ENCODE data around the gene MYL11. TPM values are rescaled to one million over a fixed set of nuclear protein-coding genes. Genes with fewer than 3 reads are reported as not detected.

MYL11 gene
- total RNA-seq, 1 donor from 2014 or later: 12,119 TPM

DNA sequence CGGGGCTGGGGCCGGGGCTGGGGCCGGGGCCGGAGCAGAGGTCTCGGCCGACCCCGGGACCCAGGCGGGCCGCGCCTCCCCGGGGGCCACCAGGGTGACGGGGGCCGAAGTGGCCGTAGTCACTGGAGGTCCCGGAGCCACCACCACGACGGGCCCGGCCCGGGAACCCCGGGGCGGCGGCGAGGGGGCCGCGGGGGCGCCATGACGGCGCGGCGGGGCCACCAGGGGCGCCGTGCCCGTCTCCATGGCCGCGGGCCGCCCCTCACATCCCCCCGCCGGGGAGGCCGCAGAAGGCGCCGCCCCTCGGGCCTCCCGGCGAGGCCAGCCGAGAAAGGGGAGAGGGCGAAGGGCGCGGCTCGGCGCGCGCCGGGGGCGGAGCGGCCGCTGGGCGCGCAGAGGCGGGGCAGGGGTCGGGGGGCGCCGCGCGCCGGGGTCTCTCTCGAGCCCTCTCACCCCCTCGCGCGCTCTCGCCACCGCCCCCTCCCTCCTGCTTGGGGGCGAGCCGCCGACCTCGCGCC is 4.6 kb upstream of the MYL11 start:
- Histone ChIP-seq H3K27ac (ENCODE audit: low read depth, low read length) (peak overlapping the region; percentile 100), H3K4me3 (ENCODE audit: low read length in 3 of 3) (peak overlapping the region; percentile 85 to 93 (median 88)), H3K36me3 (ENCODE audit: control insufficient read depth in 3 of 3, insufficient read depth in 3 of 3, low read length in 3 of 3) (peaks cover 5 to 6% (median 6%) of the 10 kb centered on the region in 3 donors), H3K9ac (ENCODE audit: low read depth in 1 of 3, low read length in 3 of 3) (peak overlapping the region in 2 of 3 donors; percentile 89 to 91), H3K9me3 (ENCODE audit: control insufficient read depth in 3 of 3, low read length in 3 of 3) (no peaks in the 10 kb centered on the region), H3K27me3 (ENCODE audit: control insufficient read depth in 3 of 3, insufficient read depth in 3 of 3, low read length in 3 of 3) (no peaks in the 10 kb centered on the region), H3K4me1 (ENCODE audit: control insufficient read depth in 3 of 3, insufficient read depth in 3 of 3, low read length in 3 of 3) (peaks cover 44 to 66% (median 51%) of the 10 kb centered on the region in 3 donors)

- H3K4me3 ChIP-seq (ENCODE audit: low read length in 3 of 3): peak within 1 kb of the TSS; percentile 85 to 93 (median 88)
- H3K9ac ChIP-seq (ENCODE audit: low read depth in 1 of 3, low read length in 3 of 3): peak within 1 kb of the TSS; percentile 88 to 91 (median 89)
- H3K4me1 ChIP-seq (ENCODE audit: control insufficient read depth in 3 of 3, insufficient read depth in 3 of 3, low read length in 3 of 3): peaks cover 38 to 60% (median 48%) of the 10 kb centered on the region in 3 donors
- peak within 1 kb of the TSS; percentile 100 for H3K27ac ChIP-seq (ENCODE audit: low read depth, low read length)
- peaks cover under 1 to 5% (median under 1%) of the 10 kb centered on the region in 3 donors for H3K36me3 ChIP-seq (ENCODE audit: control insufficient read depth in 3 of 3, insufficient read depth in 3 of 3, low read length in 3 of 3)
- no peaks in the 10 kb centered on the region for H3K27me3 ChIP-seq (ENCODE audit: control insufficient read depth in 3 of 3, insufficient read depth in 3 of 3, low read length in 3 of 3)
- no peaks in the 10 kb centered on the region for H3K9me3 ChIP-seq (ENCODE audit: control insufficient read depth in 3 of 3, low read length in 3 of 3)
These were observed 4.0 kb upstream of the MYL11 start, which contains the start of gene TBC1D10B for GRCh38 chr16:30370456-30371247. TBC1D10B (minus strand) TSS chr16:30370494; CDS start chr16:30370183, 311 bp downstream.

- peaks cover 7% of the 10 kb centered on the region in 3 donors for H3K36me3 ChIP-seq (ENCODE audit: control insufficient read depth in 3 of 3, insufficient read depth in 3 of 3, low read length in 3 of 3)
- H3K9me3 ChIP-seq (ENCODE audit: control insufficient read depth in 3 of 3, low read length in 3 of 3): no peaks in the 10 kb centered on the region
- peaks cover 38 to 64% (median 48%) of the 10 kb centered on the region in 3 donors for H3K4me1 ChIP-seq (ENCODE audit: control insufficient read depth in 3 of 3, insufficient read depth in 3 of 3, low read length in 3 of 3)
- peak overlapping the region; percentile 100 for H3K27ac ChIP-seq (ENCODE audit: low read depth, low read length)
- H3K27me3 ChIP-seq (ENCODE audit: control insufficient read depth in 3 of 3, insufficient read depth in 3 of 3, low read length in 3 of 3): no peaks in the 10 kb centered on the region
- peak overlapping the region; percentile 83 to 88 (median 87) for H3K9ac ChIP-seq (ENCODE audit: low read depth in 1 of 3, low read length in 3 of 3)
- peak overlapping the region; percentile 73 to 80 (median 76) for H3K4me3 ChIP-seq (ENCODE audit: low read length in 3 of 3)
These were observed 3.3 kb upstream of the MYL11 start for GRCh38 chr16:30371248-30371816.

DNA sequence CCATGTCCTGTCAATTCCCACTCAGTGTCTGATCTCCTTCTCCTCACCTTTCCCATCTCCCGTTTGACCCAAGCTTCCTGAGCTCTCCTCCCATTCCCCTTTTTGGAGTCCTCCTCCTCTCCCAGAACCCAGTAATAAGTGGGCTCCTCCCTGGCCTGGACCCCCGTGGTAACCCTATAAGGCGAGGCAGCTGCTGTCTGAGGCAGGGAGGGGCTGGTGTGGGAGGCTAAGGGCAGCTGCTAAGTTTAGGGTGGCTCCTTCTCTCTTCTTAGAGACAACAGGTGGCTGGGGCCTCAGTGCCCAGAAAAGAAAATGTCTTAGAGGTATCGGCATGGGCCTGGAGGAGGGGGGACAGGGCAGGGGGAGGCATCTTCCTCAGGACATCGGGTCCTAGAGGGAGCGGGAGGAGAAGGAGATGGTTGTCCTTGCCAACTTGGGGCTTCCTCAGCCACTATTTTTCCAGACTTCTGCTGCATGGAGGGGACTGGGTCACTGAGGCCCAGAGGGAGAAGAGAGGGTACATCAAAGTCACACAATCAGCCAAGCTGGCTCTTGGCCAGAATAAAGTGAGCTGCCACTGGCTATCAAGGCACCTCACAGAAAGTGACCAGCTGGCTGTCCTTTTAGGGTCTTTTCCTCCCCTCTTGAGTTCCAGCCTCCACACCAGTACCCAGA is 2.4 kb upstream of the MYL11 start:
- Histone ChIP-seq H3K9me3 (ENCODE audit: control insufficient read depth in 3 of 3, low read length in 3 of 3) (no peaks in the 10 kb centered on the region), H3K36me3 (ENCODE audit: control insufficient read depth in 3 of 3, insufficient read depth in 3 of 3, low read length in 3 of 3) (peaks cover 10 to 11% (median 11%) of the 10 kb centered on the region in 3 donors), H3K4me1 (ENCODE audit: control insufficient read depth in 3 of 3, insufficient read depth in 3 of 3, low read length in 3 of 3) (peaks cover 38 to 62% (median 43%) of the 10 kb centered on the region in 3 donors), H3K27me3 (ENCODE audit: control insufficient read depth in 3 of 3, insufficient read depth in 3 of 3, low read length in 3 of 3) (no peaks in the 10 kb centered on the region), H3K9ac (ENCODE audit: low read depth in 1 of 3, low read length in 3 of 3) (peak overlapping the region; percentile 83 to 88 (median 87)), H3K27ac (ENCODE audit: low read depth, low read length) (peak overlapping the region; percentile 100), H3K4me3 (ENCODE audit: low read length in 3 of 3) (peak overlapping the region; percentile 73 to 80 (median 76))

- peaks cover 35 to 60% (median 40%) of the 10 kb centered on the region in 3 donors for H3K4me1 ChIP-seq (ENCODE audit: control insufficient read depth in 3 of 3, insufficient read depth in 3 of 3, low read length in 3 of 3)
- H3K36me3 ChIP-seq (ENCODE audit: control insufficient read depth in 3 of 3, insufficient read depth in 3 of 3, low read length in 3 of 3): peaks cover 10 to 13% (median 11%) of the 10 kb centered on the region in 3 donors
- H3K27me3 ChIP-seq (ENCODE audit: control insufficient read depth in 3 of 3, insufficient read depth in 3 of 3, low read length in 3 of 3): no peaks in the 10 kb centered on the region
- H3K9me3 ChIP-seq (ENCODE audit: control insufficient read depth in 3 of 3, low read length in 3 of 3): no peaks in the 10 kb centered on the region
- peak overlapping the region; percentile 45 to 87 (median 60) for H3K9ac ChIP-seq (ENCODE audit: low read depth in 1 of 3, low read length in 3 of 3)
- H3K27ac ChIP-seq (ENCODE audit: low read depth, low read length): peak overlapping the region; percentile 100
- H3K4me3 ChIP-seq (ENCODE audit: low read length in 3 of 3): peak overlapping the region; percentile 33 to 73 (median 47)
These were observed 1.9 kb upstream of the MYL11 start for GRCh38 chr16:30372725-30373124.

GRCh38 chr16:30375864-30376263 is 1.3 kb downstream of the MYL11 start:
- Histone ChIP-seq H3K4me3 (ENCODE audit: low read length in 3 of 3) (peak overlapping the region; percentile 58 to 88 (median 78)), H3K9ac (ENCODE audit: low read depth in 1 of 3, low read length in 3 of 3) (peak overlapping the region; percentile 78 to 89 (median 81)), H3K9me3 (ENCODE audit: control insufficient read depth in 3 of 3, low read length in 3 of 3) (no peaks in the 10 kb centered on the region), H3K36me3 (ENCODE audit: control insufficient read depth in 3 of 3, insufficient read depth in 3 of 3, low read length in 3 of 3) (peaks cover 10 to 16% (median 11%) of the 10 kb centered on the region in 3 donors), H3K27ac (ENCODE audit: low read depth, low read length) (peak overlapping the region; percentile 100), H3K27me3 (ENCODE audit: control insufficient read depth in 3 of 3, insufficient read depth in 3 of 3, low read length in 3 of 3) (no peaks in the 10 kb centered on the region), H3K4me1 (ENCODE audit: control insufficient read depth in 3 of 3, insufficient read depth in 3 of 3, low read length in 3 of 3) (peaks cover 28 to 55% (median 34%) of the 10 kb centered on the region in 3 donors)

DNA sequence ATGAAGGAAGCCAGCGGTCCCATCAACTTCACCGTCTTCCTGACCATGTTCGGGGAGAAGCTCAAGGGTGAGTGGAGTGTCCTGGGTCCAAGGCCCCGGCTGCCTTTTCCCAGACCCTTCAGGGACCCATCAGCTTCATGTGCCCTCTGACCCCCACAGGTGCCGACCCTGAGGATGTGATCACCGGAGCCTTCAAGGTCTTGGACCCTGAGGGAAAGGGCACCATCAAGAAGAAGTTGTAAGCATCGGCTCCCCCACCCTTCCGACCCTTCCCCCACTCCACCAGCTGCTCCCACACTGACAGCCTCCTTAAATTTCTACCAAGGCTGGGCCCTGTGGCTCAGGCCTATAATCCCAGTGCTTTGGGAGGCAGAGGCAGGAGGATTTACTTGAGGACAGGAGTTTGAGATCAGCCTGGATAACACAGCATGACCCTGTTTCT is 1.9 kb downstream of the MYL11 start:
- Histone ChIP-seq H3K9me3 (ENCODE audit: control insufficient read depth in 3 of 3, low read length in 3 of 3) (no peaks in the 10 kb centered on the region), H3K9ac (ENCODE audit: low read depth in 1 of 3, low read length in 3 of 3) (peak overlapping the region; percentile 78 to 89 (median 81)), H3K4me3 (ENCODE audit: low read length in 3 of 3) (peak overlapping the region; percentile 58 to 88 (median 78)), H3K4me1 (ENCODE audit: control insufficient read depth in 3 of 3, insufficient read depth in 3 of 3, low read length in 3 of 3) (peaks cover 23 to 51% (median 31%) of the 10 kb centered on the region in 3 donors), H3K27ac (ENCODE audit: low read depth, low read length) (peak overlapping the region; percentile 100), H3K36me3 (ENCODE audit: control insufficient read depth in 3 of 3, insufficient read depth in 3 of 3, low read length in 3 of 3) (peaks cover 10 to 16% (median 11%) of the 10 kb centered on the region in 3 donors), H3K27me3 (ENCODE audit: control insufficient read depth in 3 of 3, insufficient read depth in 3 of 3, low read length in 3 of 3) (no peaks in the 10 kb centered on the region)

GRCh38 chr16:30377050-30377811 is 2.6 kb downstream of the MYL11 start:
- no peaks in the 10 kb centered on the region for H3K27me3 ChIP-seq (ENCODE audit: control insufficient read depth in 3 of 3, insufficient read depth in 3 of 3, low read length in 3 of 3)
- H3K36me3 ChIP-seq (ENCODE audit: control insufficient read depth in 3 of 3, insufficient read depth in 3 of 3, low read length in 3 of 3): peaks cover 10 to 16% (median 11%) of the 10 kb centered on the region in 3 donors
- H3K9me3 ChIP-seq (ENCODE audit: control insufficient read depth in 3 of 3, low read length in 3 of 3): no peaks in the 10 kb centered on the region
- H3K27ac ChIP-seq (ENCODE audit: low read depth, low read length): peak overlapping the region; percentile 100
- H3K9ac ChIP-seq (ENCODE audit: low read depth in 1 of 3, low read length in 3 of 3): peak overlapping the region; percentile 89 to 92 (median 89)
- peak overlapping the region; percentile 78 to 88 (median 85) for H3K4me3 ChIP-seq (ENCODE audit: low read length in 3 of 3)
- H3K4me1 ChIP-seq (ENCODE audit: control insufficient read depth in 3 of 3, insufficient read depth in 3 of 3, low read length in 3 of 3): peaks cover 20 to 43% (median 24%) of the 10 kb centered on the region in 3 donors

DNA sequence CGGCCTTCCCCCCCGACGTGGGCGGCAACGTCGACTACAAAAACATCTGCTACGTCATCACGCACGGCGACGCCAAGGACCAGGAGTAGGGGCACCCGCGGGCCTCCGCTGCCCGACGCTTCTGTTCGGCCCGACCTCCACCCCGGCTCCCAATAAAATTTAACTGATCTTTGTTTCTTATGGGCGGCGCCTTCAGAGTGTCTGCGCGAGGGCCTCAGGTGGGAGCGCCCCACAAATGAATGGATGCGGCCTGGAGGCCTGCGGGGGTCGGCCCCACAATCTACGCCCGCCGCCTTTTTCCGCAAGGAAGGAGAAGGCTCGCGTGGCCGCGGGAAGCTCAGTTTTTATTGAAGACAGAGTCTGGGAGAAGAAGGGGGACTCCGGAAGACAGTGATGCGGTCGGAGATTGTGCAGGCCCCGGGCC is 3.2 kb downstream of the MYL11 start:
- H3K9ac ChIP-seq (ENCODE audit: low read depth in 1 of 3, low read length in 3 of 3): peak overlapping the region; percentile 89 to 92 (median 89)
- H3K27ac ChIP-seq (ENCODE audit: low read depth, low read length): peak overlapping the region; percentile 100
- no peaks in the 10 kb centered on the region for H3K9me3 ChIP-seq (ENCODE audit: control insufficient read depth in 3 of 3, low read length in 3 of 3)
- peaks cover 18 to 37% (median 20%) of the 10 kb centered on the region in 3 donors for H3K4me1 ChIP-seq (ENCODE audit: control insufficient read depth in 3 of 3, insufficient read depth in 3 of 3, low read length in 3 of 3)
- peaks cover 10 to 16% (median 11%) of the 10 kb centered on the region in 3 donors for H3K36me3 ChIP-seq (ENCODE audit: control insufficient read depth in 3 of 3, insufficient read depth in 3 of 3, low read length in 3 of 3)
- no peaks in the 10 kb centered on the region for H3K27me3 ChIP-seq (ENCODE audit: control insufficient read depth in 3 of 3, insufficient read depth in 3 of 3, low read length in 3 of 3)
- peak overlapping the region; percentile 78 to 88 (median 85) for H3K4me3 ChIP-seq (ENCODE audit: low read length in 3 of 3)

Data from skeletal muscle tissue (tissue), 4 donors.